Prostate gland (tissue), 2 donors: ENCODE measurements around the gene KLC4. TPM values are rescaled to one million over a fixed set of nuclear protein-coding genes. Genes with fewer than 3 reads are reported as not detected.

Experiments
- DNase-seq: peaks from one replicate; pipeline ENCODE4 v3.0.0-alpha.2; 2019; ENCODE audit warnings: low spot score
- H3K27ac ChIP-seq, 2 donors: fragments of 200-600 bp; sonication (generic); 2 replicates each; pipeline ENCODE4 v1.5.1; 2017 to 2019
- H3K27me3 ChIP-seq: fragments of 200-600 bp; sonication (generic); replicated peaks from 2 replicates; pipeline ENCODE4 v1.5.1; 2019; ENCODE audit not compliant: insufficient read depth
- H3K36me3 ChIP-seq, 2 donors: fragments of 200-600 bp; sonication (generic); 1 replicate in 1 of 2; 2 replicates in 1 of 2; pipeline versions ENCODE4 v1.5.1 to v1.8.1; 2017 to 2019
- H3K4me1 ChIP-seq: fragments of 200-600 bp; sonication (generic); replicated peaks from 2 replicates; pipeline ENCODE4 v1.5.1; 2019
- H3K4me3 ChIP-seq, 2 donors: fragments of 200-600 bp; sonication (generic); 2 replicates each; pipeline ENCODE4 v1.5.1; 2017 to 2019
- H3K9me3 ChIP-seq: fragments of 200-600 bp; sonication (generic); 2 replicates; pipeline ENCODE4 v1.5.1; 2017
- CTCF ChIP-seq, 4 experiments: fragments of 200-600 bp in 2 of 4; fragments of 450-650 bp in 2 of 4; sonication (generic) in 2 of 4; IDR thresholded peaks; 1 replicate in 3 of 4; 2 replicates in 1 of 4; pipeline ENCODE4 v1.5.1; 2016 to 2019; ENCODE audit warnings: antibody characterized with exemption in 4 of 4, mild to moderate bottlenecking in 2 of 4, moderate library complexity in 2 of 4
- POLR2A ChIP-seq: fragments of 450-650 bp; IDR thresholded peaks from one replicate; pipeline ENCODE4 v1.6.1; 2016; ENCODE audit warnings: antibody characterized with exemption, mild to moderate bottlenecking
- POLR2AphosphoS5 ChIP-seq: sonication (generic); formaldehyde crosslinking; IDR thresholded peaks from one replicate; pipeline ENCODE4 v1.6.1; 2017; ENCODE audit warnings: antibody characterized with exemption
- WGBS: methylation state at CpG from one replicate; pipeline ENCODE4 v1.1.5; 2018; 5-methylcytosine and 5-hydroxymethylcytosine counted together
- intact Hi-C: fragments of 100-400 bp; cut with DNase I; formaldehyde crosslinking; loops from one replicate; pipeline ENCODE4 v1.14.2; 2022
- total RNA-seq, 2 donors: library from RNA; depleted of rRNA; stranded (reverse); fragments of >200 nt; gene quantifications; one replicate each; pipeline ENCODE4 v1.1.0, GENCODE V29; 2016

The KLC4 gene
- total RNA-seq, 2 donors from 2014 or later = 27.3 to 41.2 TPM

- intact Hi-C loops = no loop called here
- Histone ChIP-seq H3K27me3 (no peaks in the 10 kb centered on the region), H3K9me3 (no peaks in the 10 kb centered on the region), H3K4me3 (no peak overlapping the region), H3K27ac (no peak overlapping the region), H3K4me1 (peaks cover 7% of the 10 kb centered on the region), H3K36me3 (peaks cover 0 to 6% of the 10 kb centered on the region in 2 donors)
- no peak for DNase-seq
- TF ChIP-seq POLR2AphosphoS5 (no peak), CTCF (IDR thresholded peaks at IDR 0.05) (no peak), POLR2A (no peak)
- 92% methylated on average over 17 of the region's 17 CpGs for WGBS
These were observed 8.4 kb upstream of the KLC4 start for GRCh38 chr6:43050981-43051380.

GRCh38 chr6:43052225-43052841 is 7.1 kb upstream of the KLC4 start:
- H3K9me3 ChIP-seq = no peaks in the 10 kb centered on the region
- 83% methylated on average over 15 of the region's 19 CpGs for whole genome bisulfite sequencing
- no peak for TF ChIP-seq POLR2A
- TF ChIP-seq CTCF (IDR thresholded peaks at IDR 0.05) = no peak
- no peak for TF ChIP-seq POLR2AphosphoS5
- H3K4me3 ChIP-seq = peak overlapping the region in 1 of 2 donors; percentile 69
- no peaks in the 10 kb centered on the region for H3K27me3 ChIP-seq
- intact Hi-C loops = no loop called here
- DNase-seq = no peak
- peaks cover 7% of the 10 kb centered on the region for H3K4me1 ChIP-seq
- H3K36me3 ChIP-seq = peaks cover 0 to 6% of the 10 kb centered on the region in 2 donors
- peak overlapping the region in 1 of 2 donors; percentile 86 for H3K27ac ChIP-seq

GRCh38 chr6:43052842-43053544 is 6.4 kb upstream of the KLC4 start:
- no peaks in the 10 kb centered on the region for H3K9me3 ChIP-seq
- no peaks in the 10 kb centered on the region for H3K27me3 ChIP-seq
- peak overlapping the region; percentile 80 to 86 for H3K27ac ChIP-seq
- no peak for DNase-seq
- TF ChIP-seq POLR2A (no peak), CTCF (IDR thresholded peaks at IDR 0.05) (no peak), POLR2AphosphoS5 (no peak)
- peaks cover 0 to 6% of the 10 kb centered on the region in 2 donors for H3K36me3 ChIP-seq
- 11% methylated on average over 22 of the region's 22 CpGs for WGBS
- peaks cover 10% of the 10 kb centered on the region for H3K4me1 ChIP-seq
- peak overlapping the region; percentile 57 to 69 for H3K4me3 ChIP-seq
- intact Hi-C loops = no loop called here

- Histone ChIP-seq H3K9me3 (no peaks in the 10 kb centered on the region), H3K4me1 (peaks cover 16% of the 10 kb centered on the region), H3K27me3 (no peaks in the 10 kb centered on the region), H3K27ac (peak within 1 kb of the TSS; percentile 80 to 86), H3K36me3 (peaks cover 0 to 6% of the 10 kb centered on the region in 2 donors), H3K4me3 (peak within 1 kb of the TSS; percentile 57 to 69)
- TF ChIP-seq POLR2AphosphoS5 = peak; percentile 95
- TF ChIP-seq CTCF (IDR thresholded peaks at IDR 0.05) = peak in 2 of 4 experiments; percentile 11 to 31
- peak; percentile 82 for TF ChIP-seq POLR2A
- 1% methylated on average over 23 of the region's 45 CpGs for WGBS
- intact Hi-C loops = no loop called here
- DNase-seq = peak; percentile 90
These were observed 5.8 kb upstream of the KLC4 start, which contains the start of gene CUL7 for GRCh38 chr6:43053545-43054205. TSS of gene CUL7 (minus strand) at chr6:43053851. CDS start at chr6:43052788, 1,063 bp downstream.
